HG03095 (cell line): ENCODE measurements around the gene SZRD1.

ENCODE experiments used
- ATAC-seq: cut with Tn5 transposase; IDR thresholded peaks from one replicate; pipeline ENCODE4 v1.9.1; 2021; ENCODE audit warnings: moderate library complexity; ENCODE audit not compliant: unreplicated experiment

The SZRD1 gene

DNA sequence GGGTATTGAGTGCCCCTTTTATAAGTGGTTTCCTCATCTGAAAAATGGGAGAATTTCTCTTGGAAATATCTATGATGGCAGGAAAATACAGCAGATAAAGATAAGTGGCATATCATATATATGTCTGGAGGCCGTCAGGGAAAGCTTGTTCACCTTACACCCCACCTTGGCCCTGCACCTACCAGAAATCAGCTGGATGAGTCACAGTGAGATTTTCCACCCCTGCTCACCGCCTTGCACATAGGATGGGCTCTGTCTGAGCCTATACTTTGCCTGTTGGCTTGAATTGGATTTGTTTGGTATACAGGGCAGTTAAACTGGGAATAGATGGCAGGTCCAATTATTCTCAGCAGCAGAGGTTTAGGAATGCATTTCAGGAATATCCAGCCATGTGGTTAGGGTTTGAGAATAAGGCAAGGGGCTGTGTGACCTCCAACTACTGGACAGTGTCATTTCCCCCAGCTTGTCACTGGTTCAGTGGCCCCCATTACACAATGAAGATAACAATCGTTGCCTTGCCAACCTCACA is 70.0 kb downstream of the SZRD1 start, which contains the start of gene SPATA21:
SPATA21 (minus strand) TSS at position 479 of the 529 bp plus-strand sequence. CDS start 6,053 bp downstream, outside the sequence.
- ATAC-seq: no peak

DNA sequence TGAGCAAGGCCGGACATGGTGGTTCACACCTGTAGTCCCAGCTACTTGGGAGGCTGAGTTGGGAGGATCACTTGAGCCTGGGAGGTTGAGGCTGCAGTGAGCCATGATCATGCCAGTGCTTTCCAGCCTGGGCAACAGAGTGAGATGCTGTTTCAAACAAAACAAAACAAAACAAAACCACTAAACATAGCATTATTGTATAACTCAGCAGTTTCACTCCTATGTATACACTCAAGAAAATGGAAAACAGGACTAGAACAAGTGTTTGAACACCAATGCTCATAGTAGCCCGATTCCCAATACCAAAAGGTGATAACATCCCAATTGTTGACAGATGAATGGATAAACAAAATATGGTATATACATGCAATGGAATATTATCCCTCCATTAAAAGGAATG is 71.5 kb downstream of the SZRD1 start:
- no peak for ATAC-seq

DNA sequence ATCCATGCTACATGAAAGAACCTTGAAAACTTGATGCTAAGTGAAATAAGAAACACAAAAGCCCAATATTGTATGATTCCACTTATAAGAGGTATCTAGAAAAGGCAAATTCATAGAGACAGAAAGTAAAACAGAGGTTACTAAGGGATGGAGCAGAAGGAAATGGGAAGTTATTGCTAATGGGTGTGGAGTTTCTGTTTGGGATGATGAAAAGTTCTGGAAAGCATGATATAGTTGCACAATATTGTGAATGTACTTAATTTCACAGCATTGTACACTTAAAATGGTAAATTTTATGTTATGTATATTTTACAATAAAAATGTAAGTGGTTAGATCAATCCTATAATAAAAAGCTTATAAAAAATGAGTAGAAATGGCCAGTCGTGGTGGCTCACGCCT is 71.9 kb downstream of the SZRD1 start:
- ATAC-seq: no peak

DNA sequence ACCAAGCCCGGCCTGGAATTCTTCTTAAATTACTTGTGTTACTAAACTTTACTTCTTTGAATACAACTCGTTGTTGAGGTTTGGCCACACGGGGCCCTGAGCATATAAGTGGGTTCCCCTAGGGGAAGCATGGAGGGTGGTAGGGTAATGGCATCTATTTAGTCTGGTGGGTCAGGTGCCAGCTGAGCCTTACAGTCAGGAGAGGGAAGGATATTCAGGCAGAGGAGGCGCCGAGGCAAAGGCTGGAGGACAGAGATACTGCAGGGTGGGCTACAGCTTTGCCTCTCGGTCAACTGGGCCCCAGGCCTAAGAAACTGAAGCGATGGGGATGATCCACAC is 73.1 kb downstream of the SZRD1 start:
- peak; percentile 16 for ATAC-seq

DNA sequence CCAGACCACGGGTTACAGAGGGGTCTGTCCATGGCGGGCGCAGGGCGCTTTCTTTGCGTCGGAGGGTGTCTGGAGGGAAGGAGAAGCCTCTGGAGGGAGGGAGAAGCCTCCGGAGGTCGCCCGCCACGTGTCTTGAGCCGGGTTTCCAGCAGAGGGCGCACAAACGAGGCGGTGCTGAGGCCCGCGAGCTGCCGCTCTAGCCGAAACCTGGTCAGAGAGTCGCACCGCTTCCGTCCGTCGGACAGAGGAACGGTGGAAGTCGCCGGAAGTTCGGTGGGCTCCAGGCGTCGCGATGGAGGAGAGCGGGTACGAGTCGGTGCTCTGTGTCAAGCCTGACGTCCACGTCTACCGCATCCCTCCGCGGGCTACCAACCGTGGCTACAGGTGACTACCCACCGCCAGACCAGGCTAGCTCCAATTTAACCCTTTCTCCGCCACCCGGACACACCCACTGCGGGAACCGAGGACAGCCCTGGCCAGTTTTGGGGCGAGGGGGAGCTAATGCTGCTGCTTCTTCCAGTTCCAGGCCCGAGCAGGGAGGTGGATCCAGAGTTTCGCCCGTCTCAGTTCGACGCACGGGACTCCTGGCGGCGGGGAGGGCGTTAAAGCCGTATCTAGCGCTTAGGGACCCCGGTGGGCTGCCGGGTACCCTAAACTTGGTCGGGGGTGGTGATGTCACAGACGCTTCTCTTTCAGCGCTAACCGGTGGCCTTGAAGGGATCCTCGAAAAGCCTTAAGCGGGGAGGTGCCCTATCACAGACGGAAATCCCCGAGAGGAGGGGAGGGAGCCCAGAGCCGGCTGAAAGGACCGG is 73.6 kb downstream of the SZRD1 start, which contains the start of gene NECAP2:
NECAP2 (plus strand) TSS at position 255 of the 812 bp plus-strand sequence; CDS start at position 293, 38 bp downstream.
- peak; percentile 74 for ATAC-seq

DNA sequence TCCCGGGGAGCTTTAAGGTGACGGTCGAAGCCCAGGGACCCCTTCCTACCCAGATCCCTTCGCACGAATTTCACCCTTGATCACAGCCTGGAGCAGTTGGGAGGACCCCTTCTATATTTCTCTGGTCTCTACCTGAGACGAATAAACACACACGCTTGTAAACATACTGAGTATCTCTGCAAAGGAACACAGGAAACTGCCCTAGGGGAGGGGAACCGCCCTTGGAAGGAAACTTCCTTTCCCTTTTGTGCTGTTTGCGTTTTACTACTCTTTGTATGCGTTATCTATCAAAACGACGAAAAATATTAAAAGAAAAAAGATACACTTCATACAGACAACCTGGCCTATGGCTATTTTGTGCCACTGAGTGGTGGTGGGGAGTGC is 74.2 kb downstream of the SZRD1 start:
- ATAC-seq: no peak

DNA sequence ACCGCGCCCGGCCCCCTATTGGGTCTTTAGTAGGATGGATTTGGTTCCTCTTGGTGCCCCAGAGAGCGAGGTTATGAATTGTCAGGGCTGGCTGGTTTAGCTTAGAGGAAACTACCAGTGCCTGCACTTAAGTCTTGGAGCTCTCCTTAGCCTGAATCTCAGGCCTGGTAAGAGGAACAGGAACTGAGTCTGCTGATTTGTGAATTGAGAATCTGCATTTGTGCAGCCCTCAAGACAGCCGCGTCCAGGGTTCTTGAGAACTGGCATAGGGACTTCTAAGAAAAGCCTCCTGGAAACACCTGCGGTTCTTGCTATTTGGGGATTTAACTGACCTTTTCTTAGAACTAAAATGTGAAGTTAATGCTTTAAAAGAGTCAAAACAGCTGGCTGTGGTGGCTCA is 75.2 kb downstream of the SZRD1 start:
- ATAC-seq: no peak

DNA sequence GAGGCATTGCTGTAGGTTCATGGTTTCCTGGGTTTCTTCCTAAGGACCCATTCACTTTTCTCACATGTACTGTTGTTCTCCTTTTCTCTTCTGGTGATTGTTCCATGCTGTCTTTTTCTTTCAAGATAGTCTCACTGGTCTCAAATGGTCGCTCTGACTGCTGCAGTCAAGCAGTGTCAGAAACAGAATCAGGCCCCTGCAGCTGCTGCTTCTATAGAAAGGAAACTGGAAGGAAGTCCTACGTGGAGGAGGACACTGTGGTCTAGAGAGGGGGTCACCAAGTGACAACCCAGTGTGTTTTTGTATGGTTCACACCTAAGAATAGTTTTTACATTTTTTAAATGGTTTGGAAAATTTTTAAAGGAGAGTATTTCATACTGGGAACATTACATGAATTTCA is 75.9 kb downstream of the SZRD1 start:
- no peak for ATAC-seq

DNA sequence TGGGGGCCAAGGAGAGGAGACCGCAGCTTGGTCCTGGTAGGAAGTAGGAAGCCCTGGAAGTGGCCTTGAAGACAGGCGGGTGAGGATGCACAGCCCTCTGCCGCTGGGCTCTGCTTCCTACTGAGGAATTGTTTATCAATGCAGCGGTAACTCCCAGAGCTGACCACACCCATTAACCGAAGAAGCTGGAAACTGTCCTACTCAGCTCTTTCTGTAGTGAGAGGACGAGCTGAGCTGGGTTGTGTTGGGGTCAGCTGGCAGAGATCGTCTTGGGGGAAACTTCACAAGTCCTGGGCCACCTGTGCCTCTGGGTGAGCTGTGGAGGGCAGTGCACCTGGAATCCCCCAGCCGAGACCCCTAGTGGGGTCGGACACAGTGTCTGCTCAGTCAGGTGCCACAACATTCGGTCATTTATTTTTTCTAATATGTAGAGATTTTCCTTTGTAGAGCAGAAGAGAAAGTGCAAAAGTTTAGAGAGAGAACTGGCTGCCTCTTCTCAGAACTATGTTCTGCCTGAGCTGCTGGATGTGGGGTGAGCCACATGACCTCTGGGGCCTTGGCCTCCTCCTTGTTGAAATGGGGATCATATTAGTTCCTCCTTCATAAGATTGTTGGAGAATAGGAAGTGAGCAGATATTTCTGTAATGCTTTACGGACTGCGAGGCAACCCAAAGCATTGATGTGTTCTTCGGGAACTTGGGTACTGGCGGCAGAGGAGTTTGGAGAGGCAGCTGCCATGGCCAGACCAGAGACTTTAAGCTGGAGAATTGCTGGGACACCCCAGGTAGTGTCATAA is 77.1 kb downstream of the SZRD1 start:
- ATAC-seq: no peak

DNA sequence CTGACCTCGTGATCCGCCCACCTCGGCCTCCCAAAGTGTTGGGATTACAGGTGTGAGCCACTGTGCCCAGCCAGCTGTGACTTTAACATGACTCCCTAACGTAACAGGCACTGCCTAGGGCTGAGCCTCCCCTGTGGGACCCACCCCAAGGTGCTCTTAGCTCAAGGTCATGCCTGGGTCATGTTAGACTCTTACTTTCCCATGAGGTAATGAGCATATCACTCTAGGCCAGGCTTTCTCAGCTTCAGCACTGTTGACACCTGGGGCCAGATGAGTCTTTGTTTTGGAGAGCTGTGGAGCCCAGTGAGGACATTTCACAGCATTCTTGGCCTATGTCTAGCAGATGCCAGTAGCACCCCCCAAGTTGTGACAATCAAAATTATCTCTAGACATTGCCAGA is 78.0 kb downstream of the SZRD1 start:
- ATAC-seq: no peak

DNA sequence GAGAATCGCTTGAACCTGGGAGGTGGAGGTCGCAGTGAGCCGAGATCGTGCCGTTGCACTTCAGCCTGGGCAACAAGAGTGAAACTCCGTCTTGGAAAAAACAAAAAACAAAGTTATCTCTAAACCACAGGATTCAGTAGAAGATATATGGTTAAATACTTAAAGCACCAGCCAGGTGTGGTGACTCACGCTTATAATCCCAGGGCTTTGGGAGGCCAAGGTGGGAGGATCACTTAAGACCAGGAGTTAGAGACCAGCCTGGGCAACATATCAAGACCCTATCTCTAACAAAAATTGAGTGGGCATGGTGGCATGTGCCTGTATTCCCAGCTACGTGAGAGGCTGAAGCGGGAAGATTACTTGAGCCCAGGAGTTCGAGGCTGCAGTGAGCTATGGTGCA is 79.1 kb downstream of the SZRD1 start:
- ATAC-seq: no peak

DNA sequence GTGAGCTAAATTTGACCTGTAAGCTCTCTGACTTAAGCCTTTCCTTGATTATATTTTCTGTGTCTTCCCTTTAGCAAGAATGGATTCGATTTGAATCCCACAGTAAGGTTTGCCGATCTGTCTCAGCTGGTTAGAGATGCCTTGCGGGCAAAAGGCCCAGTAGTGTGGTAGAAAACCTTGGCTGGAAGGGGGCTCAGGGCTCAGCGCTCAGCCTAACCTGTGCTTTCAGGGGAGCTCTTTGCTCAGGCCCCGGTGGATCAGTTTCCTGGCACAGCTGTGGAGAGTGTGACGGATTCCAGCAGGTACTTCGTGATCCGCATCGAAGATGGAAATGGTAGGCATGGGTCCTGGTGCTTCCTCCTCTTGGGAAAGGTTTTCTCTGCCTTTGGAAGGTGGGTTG is 80.6 kb downstream of the SZRD1 start:
- ATAC-seq: no peak
